ENCODE measurements around the gene ZNF319.
A peak's percentile ranks its signal among the peaks of the same experiment; 100 is the strongest.

The ZNF319 gene

DNA sequence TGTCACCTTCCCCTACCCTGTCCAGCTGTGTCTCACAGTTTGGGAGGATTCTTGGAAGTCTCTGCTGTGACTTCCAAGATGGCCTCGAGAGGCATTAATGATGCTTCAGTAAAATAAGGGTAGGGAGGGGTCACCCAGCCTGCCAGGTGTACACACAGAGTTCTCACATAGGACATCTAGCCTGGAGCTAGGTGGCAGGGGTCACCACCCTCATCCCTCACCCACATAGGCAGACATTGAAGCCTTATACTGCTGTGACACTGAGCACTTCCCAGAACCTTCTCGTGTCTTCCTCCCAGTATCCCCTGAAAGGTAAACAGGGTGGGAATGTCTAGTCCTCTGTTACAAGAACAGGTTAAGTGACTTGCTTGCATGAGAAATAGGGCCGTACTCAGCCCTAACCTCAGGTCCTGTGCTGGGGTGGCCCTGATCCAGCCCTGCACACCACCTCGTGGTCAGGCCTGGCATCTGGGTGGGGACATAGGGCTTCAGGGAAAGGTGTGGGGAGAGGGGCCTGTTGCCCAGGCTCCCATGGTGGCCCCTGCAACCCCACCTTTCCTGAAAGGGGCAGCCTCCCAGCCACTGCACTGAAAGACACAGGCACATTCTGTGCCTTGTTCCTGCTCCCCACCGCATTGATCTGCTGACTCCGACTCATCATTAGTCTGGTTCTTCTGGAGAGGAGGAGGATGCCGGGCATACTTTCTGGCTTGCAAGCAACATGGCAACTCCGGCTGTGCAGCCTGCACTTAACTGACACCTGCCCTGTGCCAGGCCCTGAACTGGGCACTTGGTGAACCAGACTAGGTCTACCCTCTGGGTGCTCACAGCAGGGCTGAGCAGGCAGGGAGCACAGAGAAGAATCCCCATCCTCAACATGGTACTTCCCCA lies 21.4 kb upstream of the ZNF319 start:
- Histone ChIP-seq H3K4me1 (ENCODE audit: low read length) (no peaks in the 10 kb centered on the region; the same call in 1 of the 2 replicates), H2AFZ (ENCODE audit: low read length) (no peak overlapping the region), H3K9me3 (replicated peaks; ENCODE audit: insufficient read depth, low read length) (no peaks in the 10 kb centered on the region), H3K27me3 (replicated peaks; ENCODE audit: insufficient read depth, low read length) (peaks cover 12% of the 10 kb centered on the region), H3K4me3 (ENCODE audit: low read length) (no peak overlapping the region), H3K79me2 (ENCODE audit: low read length) (no peaks in the 10 kb centered on the region), H3K9me2 (replicated peaks; ENCODE audit: insufficient read depth, low read length) (no peaks in the 10 kb centered on the region), H3K27ac (ENCODE audit: low read length) (no peak overlapping the region), H3K9ac (ENCODE audit: low read length) (no peak overlapping the region), H3K36me3 (replicated peaks; ENCODE audit: insufficient read depth, low read length) (no peaks in the 10 kb centered on the region), H3K4me2 (ENCODE audit: low read depth, low read length) (no peak overlapping the region), H4K20me1 (ENCODE audit: insufficient read depth, low read length) (no peaks in the 10 kb centered on the region), H3F3A (ENCODE audit: insufficient read depth, low read length) (no peaks in the 10 kb centered on the region)
- TF ChIP-seq, protein P1, sequence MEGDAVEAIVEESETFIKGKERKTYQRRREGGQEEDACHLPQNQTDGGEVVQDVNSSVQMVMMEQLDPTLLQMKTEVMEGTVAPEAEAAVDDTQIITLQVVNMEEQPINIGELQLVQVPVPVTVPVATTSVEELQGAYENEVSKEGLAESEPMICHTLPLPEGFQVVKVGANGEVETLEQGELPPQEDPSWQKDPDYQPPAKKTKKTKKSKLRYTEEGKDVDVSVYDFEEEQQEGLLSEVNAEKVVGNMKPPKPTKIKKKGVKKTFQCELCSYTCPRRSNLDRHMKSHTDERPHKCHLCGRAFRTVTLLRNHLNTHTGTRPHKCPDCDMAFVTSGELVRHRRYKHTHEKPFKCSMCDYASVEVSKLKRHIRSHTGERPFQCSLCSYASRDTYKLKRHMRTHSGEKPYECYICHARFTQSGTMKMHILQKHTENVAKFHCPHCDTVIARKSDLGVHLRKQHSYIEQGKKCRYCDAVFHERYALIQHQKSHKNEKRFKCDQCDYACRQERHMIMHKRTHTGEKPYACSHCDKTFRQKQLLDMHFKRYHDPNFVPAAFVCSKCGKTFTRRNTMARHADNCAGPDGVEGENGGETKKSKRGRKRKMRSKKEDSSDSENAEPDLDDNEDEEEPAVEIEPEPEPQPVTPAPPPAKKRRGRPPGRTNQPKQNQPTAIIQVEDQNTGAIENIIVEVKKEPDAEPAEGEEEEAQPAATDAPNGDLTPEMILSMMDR (IDR thresholded peaks at IDR 0.05; ENCODE audit: low read length) = no peak
- TF ChIP-seq EZH2 (optimal IDR thresholded peaks at IDR 0.05; ENCODE audit: low read depth, low read length) = no peak
- DNase-seq = no peak

DNA sequence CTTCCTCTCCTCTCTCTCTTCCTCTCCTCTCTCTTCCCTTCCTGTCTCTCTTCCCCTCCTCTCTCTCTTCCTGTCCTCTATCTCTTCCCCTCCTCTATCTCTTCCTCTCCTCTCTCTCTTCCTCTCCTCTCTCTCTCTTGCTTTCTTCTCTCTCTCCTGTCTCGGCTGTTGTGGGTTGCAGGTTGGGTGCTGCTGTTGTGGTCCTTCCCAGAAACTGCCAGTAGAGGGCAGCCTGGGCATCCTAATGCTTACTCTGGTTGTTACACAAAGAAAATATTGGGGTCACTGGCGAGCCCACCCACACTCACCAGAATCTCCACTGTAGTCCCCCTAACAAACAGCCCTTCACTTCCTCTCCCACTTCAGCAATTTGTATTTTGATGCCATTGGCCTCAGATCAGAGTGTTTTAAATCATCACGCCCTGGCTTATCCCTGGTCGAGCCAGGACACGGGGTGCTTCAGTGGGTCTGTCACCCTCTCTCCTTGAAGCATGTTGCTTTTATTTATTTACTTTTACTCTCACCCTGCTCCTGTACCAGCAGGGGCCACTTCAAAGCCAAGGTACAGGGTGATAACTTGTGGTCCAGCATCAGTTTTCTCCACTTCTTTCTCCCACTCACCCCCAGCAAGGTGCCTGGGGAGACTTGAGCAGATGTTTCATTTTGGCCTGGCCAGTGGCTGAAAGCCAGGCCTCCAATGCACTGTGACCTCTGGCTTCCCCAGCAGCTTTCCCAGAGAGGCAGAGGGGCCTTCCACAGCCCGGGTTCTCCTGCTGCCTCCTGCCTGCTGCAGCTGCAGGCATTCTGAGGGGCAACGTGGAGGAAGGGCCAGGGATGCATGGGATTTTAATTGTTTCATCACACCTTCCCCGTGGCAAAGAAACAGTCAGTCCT lies 20.4 kb upstream of the ZNF319 start:
- no peak overlapping the region for H3K27ac ChIP-seq (ENCODE audit: low read length)
- H3F3A ChIP-seq (ENCODE audit: insufficient read depth, low read length) = no peaks in the 10 kb centered on the region
- no peak overlapping the region for H3K4me3 ChIP-seq (ENCODE audit: low read length)
- no peak overlapping the region for H3K4me2 ChIP-seq (ENCODE audit: low read depth, low read length)
- H3K79me2 ChIP-seq (ENCODE audit: low read length) = no peaks in the 10 kb centered on the region
- DNase-seq = peak; percentile 48
- no peaks in the 10 kb centered on the region for H3K9me3 ChIP-seq (replicated peaks; ENCODE audit: insufficient read depth, low read length)
- no peak for TF ChIP-seq EZH2 (optimal IDR thresholded peaks at IDR 0.05; ENCODE audit: low read depth, low read length)
- TF ChIP-seq, protein P1 (IDR thresholded peaks at IDR 0.05; ENCODE audit: low read length) = peak; percentile 84
- H3K9me2 ChIP-seq (replicated peaks; ENCODE audit: insufficient read depth, low read length) = no peaks in the 10 kb centered on the region
- H2AFZ ChIP-seq (ENCODE audit: low read length) = no peak overlapping the region
- no peaks in the 10 kb centered on the region for H4K20me1 ChIP-seq (ENCODE audit: insufficient read depth, low read length)
- H3K36me3 ChIP-seq (replicated peaks; ENCODE audit: insufficient read depth, low read length) = no peaks in the 10 kb centered on the region
- 0 out of 2 replicates have a peak, but pooled peaks cover 5% of the 10 kb centered on the region for H3K27me3 ChIP-seq (replicated peaks; ENCODE audit: insufficient read depth, low read length)
- H3K9ac ChIP-seq (ENCODE audit: low read length) = no peak overlapping the region
- H3K4me1 ChIP-seq (ENCODE audit: low read length) = no peaks in the 10 kb centered on the region

DNA sequence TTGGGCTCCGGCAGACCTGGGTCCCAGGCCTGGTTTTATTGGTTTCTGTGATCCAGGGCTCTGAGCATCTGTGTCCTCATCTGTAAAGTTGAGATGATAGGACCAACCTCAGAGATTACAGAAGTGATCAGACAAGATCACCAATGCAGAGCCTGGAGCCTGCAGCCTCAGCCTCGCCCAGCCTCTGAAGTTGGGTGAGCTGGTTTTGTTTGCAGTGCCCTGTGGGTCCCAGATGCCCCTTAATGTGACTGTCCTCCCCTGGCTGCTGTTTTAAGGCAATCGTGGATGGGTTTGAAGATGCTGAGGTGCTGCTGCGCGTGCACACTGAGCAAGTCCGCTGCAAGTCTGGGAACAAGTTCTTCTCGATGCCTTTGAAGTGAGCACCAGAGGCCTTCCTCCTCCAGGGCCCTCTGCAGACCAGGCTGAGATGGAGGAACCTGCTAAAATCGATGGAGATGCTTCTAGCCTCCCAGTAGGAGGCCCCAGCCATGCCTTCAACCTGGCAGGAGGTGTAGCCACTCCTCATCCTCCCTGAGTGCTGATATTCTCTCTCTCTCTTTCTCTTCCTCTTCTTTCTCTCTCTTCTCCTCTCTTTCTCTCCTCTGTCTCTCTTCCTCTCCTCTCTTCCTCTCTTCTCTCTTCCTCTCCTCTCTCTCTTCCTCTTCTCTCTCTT lies 19.5 kb upstream of the ZNF319 start:
- Histone ChIP-seq H3K4me3 (ENCODE audit: low read length) (no peak overlapping the region), H3K79me2 (ENCODE audit: low read length) (no peaks in the 10 kb centered on the region), H3K27ac (ENCODE audit: low read length) (no peak overlapping the region), H4K20me1 (ENCODE audit: insufficient read depth, low read length) (no peaks in the 10 kb centered on the region), H3K36me3 (replicated peaks; ENCODE audit: insufficient read depth, low read length) (no peaks in the 10 kb centered on the region), H3K9ac (ENCODE audit: low read length) (no peak overlapping the region), H3K27me3 (replicated peaks; ENCODE audit: insufficient read depth, low read length) (0 out of 2 replicates have a peak, but pooled peaks cover 5% of the 10 kb centered on the region), H2AFZ (ENCODE audit: low read length) (no peak overlapping the region), H3F3A (ENCODE audit: insufficient read depth, low read length) (no peaks in the 10 kb centered on the region), H3K9me2 (replicated peaks; ENCODE audit: insufficient read depth, low read length) (no peaks in the 10 kb centered on the region), H3K9me3 (replicated peaks; ENCODE audit: insufficient read depth, low read length) (no peaks in the 10 kb centered on the region), H3K4me2 (ENCODE audit: low read depth, low read length) (no peak overlapping the region), H3K4me1 (ENCODE audit: low read length) (no peaks in the 10 kb centered on the region)
- no peak for DNase-seq
- no peak for TF ChIP-seq EZH2phosphoT487 (IDR thresholded peaks at IDR 0.05; ENCODE audit: low read length)
- TF ChIP-seq EZH2 (optimal IDR thresholded peaks at IDR 0.05; ENCODE audit: low read depth, low read length) = no peak
- TF ChIP-seq, protein P1 (IDR thresholded peaks at IDR 0.05; ENCODE audit: low read length) = no peak
